HCT116 (cell line): ENCODE data around the gene LSAMP. TPM values are rescaled to one million over a fixed set of nuclear protein-coding genes. Genes with fewer than 3 reads are reported as not detected.

Experiments
- ATAC-seq: fragments of 200-7000 bp; cut with Tn5 transposase; 2 replicates; pipeline ENCODE4 v1.9.1; 2020; ENCODE audit warnings: mild to moderate bottlenecking, moderate library complexity
- BruUV-seq: library from RNA; stranded (reverse); fragments of 400-500 nt; replicated peaks from 2 replicates; lab custom pipeline; 2021; lab: Mats Ljungman, UMichigan
- CTCF ChIA-PET: fragments of 300-600 bp; sonication (Branson Sonifier 250); formaldehyde crosslinking; loops from one replicate; lab custom pipeline; 2021; ENCODE audit warnings: antibody characterized with exemption; lab: Charles Lee
- POLR2A ChIA-PET: fragments of 300-600, 350-600 bp; sonication (Branson Sonifier 250); formaldehyde crosslinking; loops from one replicate; lab custom pipeline; 2021; ENCODE audit warnings: antibody characterized with exemption; lab: Charles Lee
- RAD21 ChIA-PET, 2 experiments: fragments of 300-600 bp; sonication (Branson Sonifier 250); formaldehyde crosslinking; loops; one replicate each; lab custom pipeline; 2023; ENCODE audit warnings: low total read pairs in 2 of 2; ENCODE audit not compliant: uncharacterized antibody in 2 of 2, unreplicated experiment in 2 of 2, low non-redundant PET in 1 of 2; lab: Charles Lee
- DNase-seq: peaks from one replicate; pipeline ENCODE4 v3.0.0-alpha.2; 2010; ENCODE audit warnings: low read depth, low spot score
- H2AFZ ChIP-seq: fragments of 200-600 bp; shearing (Covaris generic), sonication (generic); 2 replicates; pipeline ENCODE4 v1.6.1; 2017; ENCODE audit warnings: low read depth, mixed run types, mixed read lengths, antibody characterized with exemption, low read length; ENCODE audit not compliant: poor library complexity, severe bottlenecking
- H3K27ac ChIP-seq: 2 replicates; pipeline ENCODE4 v1.5.1; 2012; ENCODE audit warnings: low read depth, low read length
- H3K27me3 ChIP-seq: fragments of 200-600 bp; sonication (generic); 2 replicates; pipeline ENCODE4 v1.6.1; 2016; ENCODE audit warnings: mixed run types, low read length, mixed read lengths; ENCODE audit not compliant: insufficient read depth
- H3K36me3 ChIP-seq, 2 experiments: fragments of 200-500 bp in 1 of 2; fragments of 200-600 bp in 1 of 2; sonication (Bioruptor generic) in 1 of 2; sonication (generic) in 1 of 2; 2 replicates each; pipeline versions ENCODE4 v1.5.1 to v1.6.1; 2014 to 2016; ENCODE audit warnings: low read length in 2 of 2, inconsistent platforms in 1 of 2, mixed read lengths in 1 of 2, mixed run types in 1 of 2; ENCODE audit not compliant: insufficient read depth in 2 of 2, control insufficient read depth in 1 of 2
- H3K4me1 ChIP-seq, 2 experiments: fragments of 200-600 bp in 1 of 2; sonication (generic) in 1 of 2; 2 replicates each; pipeline versions ENCODE4 v1.5.1 to v1.6.1; 2012 to 2017; ENCODE audit warnings: low read length in 2 of 2, inconsistent platforms in 1 of 2, mild to moderate bottlenecking in 1 of 2, mixed read lengths in 1 of 2, mixed run types in 1 of 2, moderate library complexity in 1 of 2; ENCODE audit not compliant: insufficient read depth in 2 of 2, control insufficient read depth in 1 of 2
- H3K4me2 ChIP-seq: fragments of 200-600 bp; sonication (generic); 2 replicates; pipeline ENCODE4 v1.6.1; 2017; ENCODE audit warnings: mixed run types, low read length, mixed read lengths
- H3K4me3 ChIP-seq, 2 experiments: fragments of 200-600 bp in 1 of 2; sonication (generic) in 1 of 2; replicated peaks in 1 of 2; 2 replicates each; pipeline ENCODE4 v1.5.1; 2011 to 2016; ENCODE audit warnings: low read length in 2 of 2, control low read depth in 1 of 2, low read depth in 1 of 2, mild to moderate bottlenecking in 1 of 2, mixed read lengths in 1 of 2, mixed run types in 1 of 2
- H3K79me2 ChIP-seq: fragments of 200-600 bp; sonication (generic); 2 replicates; pipeline ENCODE4 v1.6.1; 2017; ENCODE audit warnings: mild to moderate bottlenecking, mixed run types, low read length, moderate library complexity, mixed read lengths; ENCODE audit not compliant: insufficient read depth
- H3K9ac ChIP-seq: fragments of 200-600 bp; sonication (generic); 2 replicates; pipeline ENCODE4 v1.6.1; 2016; ENCODE audit warnings: low read length, mixed read lengths
- H3K9me2 ChIP-seq: fragments of 200-600 bp; sonication (generic), shearing (Covaris generic); 2 replicates; pipeline ENCODE4 v1.6.1; 2017; ENCODE audit warnings: mixed run types, mild to moderate bottlenecking, moderate library complexity; ENCODE audit not compliant: insufficient read depth
- H3K9me3 ChIP-seq, 2 experiments: fragments of 200-500 bp in 1 of 2; fragments of 200-600 bp in 1 of 2; sonication (Bioruptor generic) in 1 of 2; sonication (generic) in 1 of 2; 2 replicates each; pipeline ENCODE4 v1.6.1; 2014 to 2017; ENCODE audit warnings: low read length in 2 of 2, mixed read lengths in 2 of 2, inconsistent platforms in 1 of 2, low read depth in 1 of 2, mild to moderate bottlenecking in 1 of 2, mixed run types in 1 of 2, moderate library complexity in 1 of 2; ENCODE audit not compliant: control insufficient read depth in 1 of 2, insufficient read depth in 1 of 2
- H4K20me1 ChIP-seq: fragments of 200-600 bp; sonication (generic), shearing (Covaris generic); 2 replicates; pipeline ENCODE4 v1.6.1; 2017; ENCODE audit warnings: mixed run types, mild to moderate bottlenecking, moderate library complexity; ENCODE audit not compliant: insufficient read depth
- CEBPB ChIP-seq: IDR thresholded peaks from 2 replicates; pipeline ENCODE4 v1.6.1; 2012; ENCODE audit warnings: low read depth
- EGR1 ChIP-seq: IDR thresholded peaks from 2 replicates; pipeline ENCODE4 v1.6.1; 2012; ENCODE audit warnings: low read depth
- ELF1 ChIP-seq: IDR thresholded peaks from 2 replicates; pipeline ENCODE4 v1.6.1; 2012; ENCODE audit warnings: low read depth, borderline replicate concordance
- EZH2 ChIP-seq: fragments of 200-600 bp; sonication (generic); IDR thresholded peaks from 2 replicates; pipeline ENCODE4 v1.6.1; 2017; ENCODE audit warnings: antibody characterized with exemption, mixed run types
- SIN3A ChIP-seq: IDR thresholded peaks from 2 replicates; pipeline ENCODE4 v1.6.1; 2012; ENCODE audit warnings: low read depth
- SP1 ChIP-seq: IDR thresholded peaks from 2 replicates; pipeline ENCODE4 v1.6.1; 2012; ENCODE audit warnings: low read depth
- SRF ChIP-seq: IDR thresholded peaks from 2 replicates; pipeline ENCODE4 v1.6.1; 2012; ENCODE audit warnings: low read depth
- TCF7L2 ChIP-seq: IDR thresholded peaks from 2 replicates; pipeline ENCODE4 v1.7.0; 2011; ENCODE audit warnings: borderline replicate concordance, inconsistent platforms; ENCODE audit not compliant: insufficient read depth, insufficient read length; ENCODE audit errors: extremely low read depth
- YY1 ChIP-seq: IDR thresholded peaks from 2 replicates; pipeline ENCODE4 v1.6.1; 2011; ENCODE audit warnings: low read length, low read depth, moderate library complexity, mild to moderate bottlenecking; ENCODE audit not compliant: insufficient replicate concordance; ENCODE audit errors: extremely low read depth
- intact Hi-C: fragments of 100-400 bp; cut with micrococcal nuclease; formaldehyde crosslinking; loops from 2 replicates; pipeline ENCODE4 v1.10.0; 2022
- total RNA-seq: library from RNA; stranded (reverse); gene quantifications from one replicate; pipeline ENCODE4 v1.2.1, GENCODE V29; 2021; ENCODE audit not compliant: unreplicated experiment
- TF ChIP-seq, protein P1 (sequence below): IDR thresholded peaks from 2 replicates; pipeline ENCODE4 v1.6.1; 2011; ENCODE audit warnings: mild to moderate bottlenecking, low read length, moderate library complexity; ENCODE audit not compliant: insufficient replicate concordance; ENCODE audit errors: extremely low read depth
- TF ChIP-seq, protein P2 (sequence below): IDR thresholded peaks from 2 replicates; pipeline ENCODE4 v1.6.1; 2012; ENCODE audit warnings: low read depth
- TF ChIP-seq, protein P3 (sequence below): IDR thresholded peaks from 2 replicates; pipeline ENCODE4 v1.6.1; 2012
- TF ChIP-seq, protein P4 (sequence below): IDR thresholded peaks from 2 replicates; pipeline ENCODE4 v1.6.1; 2012

The LSAMP gene
- total RNA-seq, 1 experiment from 2014 or later: 0.25 TPM

- TF ChIP-seq, protein P1, sequence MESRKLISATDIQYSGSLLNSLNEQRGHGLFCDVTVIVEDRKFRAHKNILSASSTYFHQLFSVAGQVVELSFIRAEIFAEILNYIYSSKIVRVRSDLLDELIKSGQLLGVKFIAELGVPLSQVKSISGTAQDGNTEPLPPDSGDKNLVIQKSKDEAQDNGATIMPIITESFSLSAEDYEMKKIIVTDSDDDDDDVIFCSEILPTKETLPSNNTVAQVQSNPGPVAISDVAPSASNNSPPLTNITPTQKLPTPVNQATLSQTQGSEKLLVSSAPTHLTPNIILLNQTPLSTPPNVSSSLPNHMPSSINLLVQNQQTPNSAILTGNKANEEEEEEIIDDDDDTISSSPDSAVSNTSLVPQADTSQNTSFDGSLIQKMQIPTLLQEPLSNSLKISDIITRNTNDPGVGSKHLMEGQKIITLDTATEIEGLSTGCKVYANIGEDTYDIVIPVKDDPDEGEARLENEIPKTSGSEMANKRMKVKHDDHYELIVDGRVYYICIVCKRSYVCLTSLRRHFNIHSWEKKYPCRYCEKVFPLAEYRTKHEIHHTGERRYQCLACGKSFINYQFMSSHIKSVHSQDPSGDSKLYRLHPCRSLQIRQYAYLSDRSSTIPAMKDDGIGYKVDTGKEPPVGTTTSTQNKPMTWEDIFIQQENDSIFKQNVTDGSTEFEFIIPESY: no peak
Measured at GRCh38 chr3:116087426-116087825, 357.9 kb downstream of the LSAMP start (continued).

DNA sequence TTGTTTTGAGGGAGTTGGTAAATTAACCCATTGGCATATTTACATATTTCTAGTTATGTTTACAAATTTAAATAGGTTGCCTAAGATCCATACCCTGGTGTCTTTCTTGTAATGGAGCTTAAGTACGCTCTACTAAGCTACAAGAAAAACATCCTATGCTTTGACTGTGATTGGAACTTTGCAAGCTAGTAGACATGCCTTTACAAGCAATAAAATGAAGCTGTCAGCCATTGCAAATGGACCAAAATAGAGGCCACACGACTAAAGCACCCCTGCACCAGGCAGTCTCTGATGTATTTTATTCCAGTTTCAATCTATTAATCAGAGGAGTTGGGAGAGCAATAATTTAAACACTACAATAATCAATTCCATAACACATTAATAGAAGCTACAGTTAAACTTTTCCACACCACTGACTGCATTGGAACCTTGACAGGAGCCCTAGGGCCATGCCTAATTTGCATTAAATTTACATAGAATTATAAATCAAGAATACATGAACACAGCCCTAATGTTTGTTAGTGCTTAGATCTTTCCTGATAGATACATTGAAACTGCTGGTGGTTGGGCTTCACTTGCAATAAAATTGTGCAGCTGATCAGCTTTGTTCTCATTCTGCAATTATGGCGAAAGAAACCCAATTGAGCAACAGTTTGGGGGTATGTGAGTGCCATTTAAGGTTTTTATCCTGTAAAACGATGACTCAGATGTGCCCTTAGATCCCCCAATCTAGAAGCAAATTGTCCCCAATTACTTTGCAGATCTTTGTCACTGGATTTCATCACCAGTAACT is 360.1 kb downstream of the LSAMP start:
- H2AFZ ChIP-seq: no peak overlapping the region
- CTCF ChIA-PET: no interaction called here
- no peak for ATAC-seq

GRCh38 chr3:116083683-116084082 is 361.6 kb downstream of the LSAMP start:
- Histone ChIP-seq H3K9me3 (no peaks in the 10 kb centered on the region), H3K4me2 (no peak overlapping the region), H3K27me3 (peaks cover 3% of the 10 kb centered on the region; the same call in 1 of the 2 replicates), H3K36me3 (no peaks in the 10 kb centered on the region), H3K27ac (no peak overlapping the region), H3K4me3 (no peak overlapping the region), H3K4me1 (no peaks in the 10 kb centered on the region), H2AFZ (no peak overlapping the region), H3K79me2 (no peaks in the 10 kb centered on the region), H3K9me2 (no peaks in the 10 kb centered on the region), H4K20me1 (no peaks in the 10 kb centered on the region), H3K9ac (no peak overlapping the region)
- intact Hi-C loops: no loop called here
- DNase-seq: no peak
- CTCF ChIA-PET: no interaction called here
- no peak for ATAC-seq
- RAD21 ChIA-PET: no interaction called here
- BruUV-seq: no TSS peak
- POLR2A ChIA-PET: no interaction called here
- TF ChIP-seq TCF7L2 (no peak), ELF1 (no peak), EGR1 (no peak), CEBPB (no peak), SP1 (no peak), SIN3A (no peak), SRF (no peak)
- TF ChIP-seq, protein P2, sequence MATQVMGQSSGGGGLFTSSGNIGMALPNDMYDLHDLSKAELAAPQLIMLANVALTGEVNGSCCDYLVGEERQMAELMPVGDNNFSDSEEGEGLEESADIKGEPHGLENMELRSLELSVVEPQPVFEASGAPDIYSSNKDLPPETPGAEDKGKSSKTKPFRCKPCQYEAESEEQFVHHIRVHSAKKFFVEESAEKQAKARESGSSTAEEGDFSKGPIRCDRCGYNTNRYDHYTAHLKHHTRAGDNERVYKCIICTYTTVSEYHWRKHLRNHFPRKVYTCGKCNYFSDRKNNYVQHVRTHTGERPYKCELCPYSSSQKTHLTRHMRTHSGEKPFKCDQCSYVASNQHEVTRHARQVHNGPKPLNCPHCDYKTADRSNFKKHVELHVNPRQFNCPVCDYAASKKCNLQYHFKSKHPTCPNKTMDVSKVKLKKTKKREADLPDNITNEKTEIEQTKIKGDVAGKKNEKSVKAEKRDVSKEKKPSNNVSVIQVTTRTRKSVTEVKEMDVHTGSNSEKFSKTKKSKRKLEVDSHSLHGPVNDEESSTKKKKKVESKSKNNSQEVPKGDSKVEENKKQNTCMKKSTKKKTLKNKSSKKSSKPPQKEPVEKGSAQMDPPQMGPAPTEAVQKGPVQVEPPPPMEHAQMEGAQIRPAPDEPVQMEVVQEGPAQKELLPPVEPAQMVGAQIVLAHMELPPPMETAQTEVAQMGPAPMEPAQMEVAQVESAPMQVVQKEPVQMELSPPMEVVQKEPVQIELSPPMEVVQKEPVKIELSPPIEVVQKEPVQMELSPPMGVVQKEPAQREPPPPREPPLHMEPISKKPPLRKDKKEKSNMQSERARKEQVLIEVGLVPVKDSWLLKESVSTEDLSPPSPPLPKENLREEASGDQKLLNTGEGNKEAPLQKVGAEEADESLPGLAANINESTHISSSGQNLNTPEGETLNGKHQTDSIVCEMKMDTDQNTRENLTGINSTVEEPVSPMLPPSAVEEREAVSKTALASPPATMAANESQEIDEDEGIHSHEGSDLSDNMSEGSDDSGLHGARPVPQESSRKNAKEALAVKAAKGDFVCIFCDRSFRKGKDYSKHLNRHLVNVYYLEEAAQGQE: no peak
- TF ChIP-seq, protein P3, sequence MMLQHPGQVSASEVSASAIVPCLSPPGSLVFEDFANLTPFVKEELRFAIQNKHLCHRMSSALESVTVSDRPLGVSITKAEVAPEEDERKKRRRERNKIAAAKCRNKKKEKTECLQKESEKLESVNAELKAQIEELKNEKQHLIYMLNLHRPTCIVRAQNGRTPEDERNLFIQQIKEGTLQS: no peak
- TF ChIP-seq, protein P4, sequence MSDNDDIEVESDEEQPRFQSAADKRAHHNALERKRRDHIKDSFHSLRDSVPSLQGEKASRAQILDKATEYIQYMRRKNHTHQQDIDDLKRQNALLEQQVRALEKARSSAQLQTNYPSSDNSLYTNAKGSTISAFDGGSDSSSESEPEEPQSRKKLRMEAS: no peak

More for the DNA sequence above, 360.1 kb downstream of the LSAMP start:
- no peak for DNase-seq
- Histone ChIP-seq H3K9me2 (no peaks in the 10 kb centered on the region), H3K27ac (no peak overlapping the region), H3K4me3 (no peak overlapping the region), H3K4me1 (no peaks in the 10 kb centered on the region), H3K9me3 (no peaks in the 10 kb centered on the region), H3K79me2 (no peaks in the 10 kb centered on the region), H3K36me3 (no peaks in the 10 kb centered on the region), H3K9ac (no peak overlapping the region), H4K20me1 (no peaks in the 10 kb centered on the region), H3K27me3 (peaks cover 3% of the 10 kb centered on the region; the same call in 1 of the 2 replicates), H3K4me2 (no peak overlapping the region)
- no TSS peak for BruUV-seq
- intact Hi-C loops: no loop called here
- POLR2A ChIA-PET: no interaction called here
- TF ChIP-seq YY1 (no peak), EZH2 (no peak)
- RAD21 ChIA-PET: no interaction called here
